HG02798 (cell line): ENCODE measurements around the gene CCDC57.

Experiments
- ATAC-seq: cut with Tn5 transposase; IDR thresholded peaks from one replicate; pipeline ENCODE4 v1.9.1; 2021; ENCODE audit warnings: mild to moderate bottlenecking; ENCODE audit not compliant: unreplicated experiment, poor library complexity

The CCDC57 gene

GRCh38 chr17:82058855-82059249 lies 153.8 kb downstream of the CCDC57 start:
- ATAC-seq: no peak

- ATAC-seq: no peak
These were observed 154.3 kb downstream of the CCDC57 start for GRCh38 chr17:82058230-82058854.

GRCh38 chr17:82056729-82057621 lies 155.7 kb downstream of the CCDC57 start:
- no peak for ATAC-seq

GRCh38 chr17:82055965-82056728 lies 156.5 kb downstream of the CCDC57 start:
- ATAC-seq: no peak

GRCh38 chr17:82055023-82055964 lies 157.3 kb downstream of the CCDC57 start:
- ATAC-seq: no peak

- no peak for ATAC-seq
These were observed 158.2 kb downstream of the CCDC57 start for GRCh38 chr17:82054351-82055022.

- ATAC-seq: no peak
These were observed 158.9 kb downstream of the CCDC57 start for GRCh38 chr17:82053556-82054263.

GRCh38 chr17:82053130-82053529 lies 159.5 kb downstream of the CCDC57 start:
- no peak for ATAC-seq

GRCh38 chr17:82052638-82053059 lies 160.0 kb downstream of the CCDC57 start:
- ATAC-seq: no peak

- ATAC-seq: peak; percentile 66
These were observed 160.6 kb downstream of the CCDC57 start, which contains the start of the genes GPS1 and RFNG for GRCh38 chr17:82051776-82052637. TSS of gene GPS1 (plus strand) at chr17:82051898. CDS start at chr17:82051932, 34 bp downstream. TSS of gene RFNG (minus strand) at chr17:82051811. CDS start at chr17:82051766, 45 bp downstream.
